ENCODE data around the gene GALNT6.

The GALNT6 gene

DNA sequence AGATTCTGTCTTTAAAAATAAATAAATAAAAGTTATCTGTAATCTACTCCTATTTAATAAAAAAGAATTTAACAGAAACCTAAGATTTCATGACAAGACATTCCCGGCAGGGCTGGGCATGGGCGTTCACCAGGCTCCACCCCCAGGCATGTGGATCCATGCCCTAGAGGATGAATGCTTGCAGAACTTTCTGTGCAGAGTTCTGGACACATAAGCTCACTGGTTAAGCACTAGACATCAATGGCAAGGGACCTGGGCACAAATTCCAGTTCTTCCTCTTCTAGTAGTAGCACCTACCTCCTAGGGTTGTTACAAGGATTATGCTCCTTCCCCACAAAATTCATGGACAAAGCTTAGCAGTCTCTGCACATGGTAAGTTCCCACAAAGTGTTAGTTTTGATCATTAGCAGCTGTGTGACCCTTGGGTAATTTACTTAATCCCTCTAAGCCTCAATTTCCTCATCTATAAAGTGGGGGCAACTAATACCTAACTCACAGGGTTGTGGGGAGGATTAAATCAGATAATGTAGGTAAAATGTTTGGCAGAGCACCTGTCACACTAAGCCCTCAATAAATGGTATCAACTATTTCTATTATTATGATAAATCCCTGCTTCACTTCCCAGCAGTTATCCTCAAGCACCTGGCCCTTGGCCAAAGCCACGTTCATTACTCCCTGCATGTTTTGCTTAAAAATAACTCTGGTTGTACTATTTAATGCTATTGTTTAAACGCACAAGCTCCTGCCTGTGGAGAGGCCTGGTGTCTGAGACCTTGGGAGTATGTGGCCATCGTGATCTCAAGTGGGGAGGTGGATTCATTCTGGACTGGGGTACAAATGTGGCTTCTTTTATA is 9.8 kb downstream of the GALNT6 start:
- no peak for DNase-seq (ENCODE audit: low read depth, low spot score)

DNA sequence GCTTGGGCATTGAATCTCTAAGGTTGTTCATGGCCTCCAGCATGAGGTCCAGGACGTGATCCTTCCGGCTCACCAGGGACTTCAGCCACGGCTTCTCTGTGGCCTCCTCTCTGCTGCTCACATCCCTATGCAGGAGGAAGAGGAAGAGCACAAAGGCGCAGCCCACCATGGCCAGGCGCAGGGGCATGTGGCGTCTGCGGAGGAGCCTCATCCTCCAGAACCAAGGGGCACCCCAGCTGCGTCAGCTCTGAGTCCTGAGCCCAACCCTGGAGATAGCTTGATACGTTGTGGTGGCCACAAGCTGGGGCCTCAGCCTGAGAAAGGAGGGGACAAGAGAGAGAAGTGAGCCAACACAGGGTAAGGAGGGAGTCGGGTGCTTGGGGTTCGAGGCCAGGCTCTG is 11.6 kb downstream of the GALNT6 start:
- DNase-seq (ENCODE audit: low read depth, low spot score): no peak

DNA sequence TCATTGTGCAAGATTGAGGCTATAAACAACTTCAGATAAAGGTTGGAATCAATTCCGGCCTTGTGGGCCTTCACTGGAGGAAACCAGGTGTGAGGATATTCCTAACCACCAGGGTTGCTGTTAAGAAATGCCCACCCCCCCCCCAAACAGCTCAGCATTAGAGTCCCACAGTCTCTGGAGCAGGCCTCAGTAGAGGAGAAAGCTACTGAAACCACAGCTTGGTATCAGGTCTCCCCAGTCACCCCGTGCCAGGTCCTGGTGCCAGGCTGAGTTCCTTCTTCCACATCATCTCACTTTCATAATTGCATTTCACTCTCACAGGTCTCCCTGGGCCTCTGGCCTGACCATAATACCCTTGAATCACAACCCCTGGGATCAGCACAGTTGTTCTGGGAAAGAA is 12.5 kb downstream of the GALNT6 start:
- DNase-seq (ENCODE audit: low read depth, low spot score): no peak

- no peak for DNase-seq (ENCODE audit: low read depth, low spot score)
Measured at GRCh38 chr12:51377099-51377984, 13.9 kb downstream of the GALNT6 start.

DNA sequence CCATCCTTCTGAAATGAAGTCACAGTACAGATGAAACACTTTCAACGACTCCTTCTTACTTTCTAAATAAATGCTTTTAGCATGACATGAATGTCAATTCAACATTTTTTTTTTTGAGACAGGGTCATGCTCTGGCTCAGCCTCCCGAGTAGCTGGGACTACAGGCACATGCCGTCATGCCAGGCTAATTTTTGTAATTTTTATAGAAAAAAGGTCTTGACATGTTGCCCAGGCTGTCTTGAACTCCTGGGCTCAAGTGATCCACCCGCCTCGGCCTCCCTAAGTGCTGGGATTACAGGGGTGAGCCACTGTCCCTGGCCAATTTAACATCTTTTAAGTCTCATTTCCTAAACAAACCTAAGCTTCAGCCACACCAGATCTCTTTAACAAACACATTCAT is 16.4 kb downstream of the GALNT6 start:
- DNase-seq (ENCODE audit: low read depth, low spot score): no peak

DNA sequence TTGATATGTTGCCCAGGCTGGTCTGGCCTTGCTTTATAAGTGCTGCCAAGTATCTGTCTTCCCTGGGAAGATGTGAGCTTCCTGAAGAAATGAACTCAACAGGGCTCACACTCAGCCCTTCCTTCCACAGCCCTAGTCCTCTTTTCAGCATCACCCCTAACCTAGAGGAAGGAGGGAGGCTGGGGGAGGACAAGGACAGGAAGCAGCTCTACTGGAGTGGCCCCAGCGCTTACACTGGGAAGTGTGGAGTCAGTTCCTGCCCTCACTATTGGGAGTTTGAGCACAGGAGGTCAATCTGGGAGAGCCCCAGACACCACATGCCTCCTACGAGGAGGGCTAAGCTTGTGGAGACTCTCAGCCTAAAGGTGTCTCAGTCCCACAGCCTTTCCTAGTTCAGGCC is 16.8 kb downstream of the GALNT6 start:
- no peak for DNase-seq (ENCODE audit: low read depth, low spot score)

DNA sequence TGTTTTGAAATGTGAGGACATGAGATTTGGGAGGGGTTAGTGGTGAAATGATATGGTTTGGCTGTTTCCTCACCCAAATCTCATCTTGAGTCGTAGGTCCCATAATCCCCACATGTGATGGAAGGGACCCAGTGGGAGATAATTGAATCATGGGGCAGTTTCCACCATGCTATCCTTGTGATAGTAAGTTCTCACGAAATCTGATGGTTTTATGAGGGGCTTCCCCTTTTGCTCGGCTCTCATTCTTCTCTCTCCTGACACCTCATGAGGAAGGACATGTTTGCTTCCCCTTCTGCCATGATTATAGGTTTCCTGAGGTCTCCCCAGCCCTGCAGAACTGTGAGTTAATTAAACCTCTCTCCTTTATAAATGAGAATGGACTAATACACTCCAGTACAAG is 18.0 kb downstream of the GALNT6 start:
- no peak for DNase-seq (ENCODE audit: low read depth, low spot score)

- no peak for DNase-seq (ENCODE audit: low read depth, low spot score)
Measured at GRCh38 chr12:51372021-51372420, 19.2 kb downstream of the GALNT6 start.

DNA sequence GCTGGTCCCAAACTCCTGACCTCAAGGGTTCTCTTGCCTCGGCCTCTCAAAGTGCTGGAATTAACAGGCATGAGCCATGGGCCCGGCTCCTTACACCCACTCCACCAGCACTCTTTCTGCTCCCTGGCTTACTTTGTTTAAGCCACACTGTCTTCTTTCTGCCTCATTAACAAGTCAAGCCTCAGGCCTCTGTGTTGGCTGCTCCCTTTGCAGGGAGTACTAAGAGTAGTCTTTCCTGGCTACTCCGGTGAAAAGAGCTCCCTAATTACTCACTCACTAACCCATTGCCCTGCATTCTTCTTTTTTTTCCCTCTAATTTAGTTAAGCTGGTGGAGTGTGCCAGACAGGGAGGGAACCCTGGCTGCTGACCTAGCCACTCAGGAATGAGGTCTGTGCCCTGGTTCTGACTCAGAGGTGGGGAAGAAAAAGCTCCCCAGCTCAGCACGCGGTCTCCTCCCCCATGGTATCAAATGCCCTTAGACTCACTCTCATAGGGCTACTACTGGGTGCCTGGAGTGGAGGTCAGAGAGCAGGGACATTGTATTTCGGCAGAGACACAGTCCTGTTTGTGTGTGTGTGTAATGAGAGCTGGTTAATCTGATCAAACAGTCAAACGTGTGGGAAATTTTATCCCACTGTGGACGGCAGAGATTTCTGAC is 19.8 kb downstream of the GALNT6 start:
- DNase-seq (ENCODE audit: low read depth, low spot score): peak; percentile 98

DNA sequence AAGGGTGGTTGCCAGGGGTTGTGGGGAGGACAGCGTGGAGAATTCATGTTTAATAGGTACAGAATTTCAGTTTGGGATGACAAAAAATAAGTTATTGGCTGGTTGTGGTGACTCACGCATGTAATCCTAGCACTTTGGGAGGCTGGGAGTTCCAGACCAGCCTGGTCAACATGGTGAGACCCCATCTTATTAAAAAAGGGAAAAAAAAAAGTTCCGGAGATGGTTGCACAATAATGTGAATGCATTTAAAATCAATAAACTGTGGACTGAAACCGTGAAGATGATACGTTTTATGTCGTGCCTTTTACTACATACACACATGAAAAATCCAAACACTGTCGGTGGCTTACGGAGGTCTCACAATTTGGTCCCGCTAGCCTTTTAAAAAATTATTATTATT is 20.5 kb downstream of the GALNT6 start:
- no peak for DNase-seq (ENCODE audit: low read depth, low spot score)

GRCh38 chr12:51369581-51369980 is 21.6 kb downstream of the GALNT6 start:
- DNase-seq (ENCODE audit: low read depth, low spot score): no peak

- DNase-seq (ENCODE audit: low read depth, low spot score): no peak
Measured at GRCh38 chr12:51368640-51369517, 22.3 kb downstream of the GALNT6 start.

GRCh38 chr12:51365276-51365675 is 25.9 kb downstream of the GALNT6 start:
- no peak for DNase-seq (ENCODE audit: low read depth, low spot score)

DNA sequence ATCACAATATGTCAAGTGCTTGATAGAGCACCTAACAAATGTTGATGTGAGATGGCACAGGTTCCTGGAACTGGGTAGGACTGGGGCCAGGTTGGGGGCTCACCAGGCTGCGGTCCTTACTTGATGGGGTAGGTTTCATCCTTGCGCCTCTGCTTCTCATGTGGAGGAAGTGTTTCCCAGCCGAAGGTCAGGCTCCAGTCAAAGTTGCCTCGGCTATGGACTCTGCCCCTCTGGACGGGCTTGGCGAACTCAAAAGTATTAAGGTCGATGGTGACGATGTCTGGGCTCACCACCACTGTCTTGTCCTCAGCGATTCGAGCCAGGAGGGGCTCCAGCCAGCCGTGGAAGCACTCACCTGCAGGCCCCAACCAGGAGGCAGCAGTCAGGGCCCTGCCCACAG is 27.2 kb downstream of the GALNT6 start:
- no peak for DNase-seq (ENCODE audit: low read depth, low spot score)

- DNase-seq (ENCODE audit: low read depth, low spot score): no peak
Measured at GRCh38 chr12:51362747-51363342, 28.4 kb downstream of the GALNT6 start.

GRCh38 chr12:51362307-51362706 is 28.9 kb downstream of the GALNT6 start:
- DNase-seq (ENCODE audit: low read depth, low spot score): no peak

- DNase-seq (ENCODE audit: low read depth, low spot score): no peak
Measured at GRCh38 chr12:51361161-51362016, 29.8 kb downstream of the GALNT6 start.

DNA sequence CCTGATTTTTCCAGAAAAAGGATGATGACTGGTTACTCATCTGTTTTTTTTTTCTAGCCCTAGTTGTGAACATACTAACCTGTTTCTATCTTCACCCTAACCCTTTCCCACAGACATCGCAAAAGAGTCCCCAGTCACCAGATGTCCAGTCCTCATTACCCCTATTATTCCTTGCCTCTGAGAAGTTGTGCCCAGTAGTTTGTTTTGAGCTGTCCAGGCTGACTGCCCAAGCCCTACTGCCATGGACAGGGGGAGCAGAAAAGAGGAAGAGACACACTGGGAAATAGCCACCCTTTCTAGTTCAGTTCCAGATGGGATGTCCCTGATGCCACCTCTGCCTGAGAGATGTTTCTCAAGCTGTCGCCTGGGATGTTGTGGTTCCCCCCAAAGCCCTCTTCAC is 30.9 kb downstream of the GALNT6 start:
- no peak for DNase-seq (ENCODE audit: low read depth, low spot score)

DNA sequence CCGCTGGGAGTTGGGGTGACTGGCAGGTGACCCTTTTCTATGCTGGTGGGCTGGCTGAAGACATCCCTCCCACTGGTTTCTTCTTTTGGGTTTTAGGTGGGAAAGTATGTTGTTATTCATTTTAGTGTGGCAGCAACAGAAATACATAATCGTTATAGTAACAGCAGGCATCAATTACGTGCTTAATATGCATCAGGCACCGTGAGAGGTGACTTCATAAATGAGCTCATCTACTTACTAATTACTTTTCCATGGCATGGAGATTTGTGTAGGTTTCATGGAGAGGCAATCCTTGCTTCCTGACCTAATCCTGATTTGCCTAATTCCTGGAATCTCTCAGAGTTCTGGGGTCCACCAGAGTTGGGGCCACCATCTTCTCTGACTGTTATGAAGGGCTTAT is 31.4 kb downstream of the GALNT6 start:
- no peak for DNase-seq (ENCODE audit: low read depth, low spot score)

- no peak for DNase-seq (ENCODE audit: low read depth, low spot score)
Measured at GRCh38 chr12:51358496-51358895, 32.7 kb downstream of the GALNT6 start.

Data from ELF-1 (cell line).